Stimulated activated naive B cell treated with anti-CD40 and anti-IgM and Interleukin-4, amounts not matched to agents 10 μg/mL and 1 μg/mL and 100 μg/mL, for 72 hours (primary cell): Measurements from ENCODE around the gene CFAP46.
"Not testable (repeated sequence)": the region's sequence is repeated elsewhere in the genome, so short reads cannot be mapped to it uniquely, and the experiment has no call there.

Source experiments
- ATAC-seq, 2 donors: fragments of 150-1000 bp; cut with Tn5 transposase; replicated peaks; 2 replicates each; pipeline ENCODE4 v1.10.0; 2021; ENCODE audit warnings: moderate library complexity in 1 of 2
- DNase-seq: peaks from one replicate; pipeline ENCODE4 v3.0.0; 2021
- H3K27ac Mint-ChIP-seq: one replicate; pipeline ENCODE4 v1.8.0; 2022; ENCODE audit warnings: mild to moderate bottlenecking, mixed read lengths
- H3K27me3 Mint-ChIP-seq, 2 donors: one replicate each; pipeline ENCODE4 v1.8.0; 2022; ENCODE audit warnings: mixed read lengths in 2 of 2
- H3K36me3 Mint-ChIP-seq, 2 donors: one replicate each; pipeline ENCODE4 v1.8.0; 2022; ENCODE audit warnings: mixed read lengths in 2 of 2, mild to moderate bottlenecking in 1 of 2
- H3K4me1 Mint-ChIP-seq, 2 donors: one replicate each; pipeline ENCODE4 v1.8.0; 2022; ENCODE audit warnings: mixed read lengths in 2 of 2, mild to moderate bottlenecking in 1 of 2
- H3K4me3 Mint-ChIP-seq, 2 donors: one replicate each; pipeline ENCODE4 v1.8.0; 2022; ENCODE audit warnings: mild to moderate bottlenecking in 2 of 2, mixed read lengths in 2 of 2, moderate library complexity in 1 of 2
- H3K9me3 Mint-ChIP-seq, 2 donors: one replicate each; pipeline ENCODE4 v1.8.0; 2022; ENCODE audit warnings: mixed read lengths in 2 of 2, mild to moderate bottlenecking in 1 of 2

Gene CFAP46

GRCh38 chr10:132926070-132926469 lies 16.3 kb downstream of the CFAP46 start:
- no peak for DNase-seq
- H3K36me3 Mint-ChIP-seq, result peaks cover 0 to 4% of the 10 kb centered on the region in 2 donors
- no peak for ATAC-seq
- H3K27ac Mint-ChIP-seq, result no peak overlapping the region
- peaks cover 12 to 27% of the 10 kb centered on the region in 2 donors for H3K27me3 Mint-ChIP-seq
- H3K4me1 Mint-ChIP-seq, result peaks cover 8 to 12% of the 10 kb centered on the region in 2 donors
- no peak overlapping the region for H3K4me3 Mint-ChIP-seq
- peaks cover 0 to 7% of the 10 kb centered on the region in 2 donors for H3K9me3 Mint-ChIP-seq

- Mint-ChIP-seq H3K27me3 (peaks cover 12 to 32% of the 10 kb centered on the region in 2 donors), H3K4me1 (peaks cover 8 to 12% of the 10 kb centered on the region in 2 donors), H3K4me3 (no peak overlapping the region), H3K9me3 (peaks cover 0 to 7% of the 10 kb centered on the region in 2 donors), H3K36me3 (peaks cover 0 to 4% of the 10 kb centered on the region in 2 donors), H3K27ac (no peak overlapping the region)
- ATAC-seq (no peak), DNase-seq (no peak)
Measured at GRCh38 chr10:132925614-132926013, 16.8 kb downstream of the CFAP46 start.

- DNase-seq (no peak), ATAC-seq (no peak)
- Mint-ChIP-seq H3K27ac (no peak overlapping the region), H3K36me3 (peaks cover 0 to 2% of the 10 kb centered on the region in 2 donors), H3K4me3 (no peak overlapping the region), H3K4me1 (peaks cover 5 to 9% of the 10 kb centered on the region in 2 donors), H3K27me3 (peaks cover 12 to 37% of the 10 kb centered on the region in 2 donors), H3K9me3 (peaks cover 0 to 4% of the 10 kb centered on the region in 2 donors)
Measured at GRCh38 chr10:132925071-132925561, 17.3 kb downstream of the CFAP46 start.

- Mint-ChIP-seq H3K27ac (no peak overlapping the region), H3K4me3 (no peak overlapping the region), H3K36me3 (no peaks in the 10 kb centered on the region), H3K27me3 (peaks cover 12 to 39% of the 10 kb centered on the region in 2 donors), H3K4me1 (peaks cover 0 to under 1% of the 10 kb centered on the region in 2 donors), H3K9me3 (no peaks in the 10 kb centered on the region)
- ATAC-seq (no peak), DNase-seq (no peak)
Measured at GRCh38 chr10:132924046-132924952, 18.1 kb downstream of the CFAP46 start.

- H3K4me3 Mint-ChIP-seq, H3K27ac Mint-ChIP-seq, ATAC-seq, H3K4me1 Mint-ChIP-seq, DNase-seq, H3K36me3 Mint-ChIP-seq, H3K9me3 Mint-ChIP-seq: not testable (repeated sequence)
- H3K27me3 Mint-ChIP-seq, result peaks cover 19 to 40% of the 10 kb centered on the region in 2 donors
Measured at GRCh38 chr10:132923384-132923783, 19.0 kb downstream of the CFAP46 start.

- Mint-ChIP-seq H3K27ac (no peak overlapping the region), H3K27me3 (peaks cover 22 to 45% of the 10 kb centered on the region in 2 donors), H3K4me1 (peaks cover 0 to 2% of the 10 kb centered on the region in 2 donors), H3K9me3 (peaks cover 0 to 2% of the 10 kb centered on the region in 2 donors), H3K4me3 (no peak overlapping the region), H3K36me3 (no peaks in the 10 kb centered on the region)
- no peak for DNase-seq
- no peak for ATAC-seq
Measured at GRCh38 chr10:132922872-132923271, 19.5 kb downstream of the CFAP46 start.

- H3K36me3 Mint-ChIP-seq, result no peaks in the 10 kb centered on the region
- H3K4me3 Mint-ChIP-seq, result no peak overlapping the region
- peaks cover 0 to 2% of the 10 kb centered on the region in 2 donors for H3K4me1 Mint-ChIP-seq
- H3K9me3 Mint-ChIP-seq, result peaks cover 0 to 2% of the 10 kb centered on the region in 2 donors
- no peak overlapping the region for H3K27ac Mint-ChIP-seq
- ATAC-seq (no peak), DNase-seq (no peak)
- H3K27me3 Mint-ChIP-seq, result peaks cover 26 to 45% of the 10 kb centered on the region in 2 donors
Measured at GRCh38 chr10:132921818-132922807, 20.3 kb downstream of the CFAP46 start.

GRCh38 chr10:132921086-132921485 lies 21.3 kb downstream of the CFAP46 start:
- Mint-ChIP-seq H3K27ac (no peak overlapping the region), H3K27me3 (peaks cover 26 to 50% of the 10 kb centered on the region in 2 donors), H3K36me3 (no peaks in the 10 kb centered on the region), H3K9me3 (peaks cover 0 to 2% of the 10 kb centered on the region in 2 donors), H3K4me3 (no peak overlapping the region), H3K4me1 (peaks cover 7 to 9% of the 10 kb centered on the region in 2 donors)
- no peak for ATAC-seq
- DNase-seq, result no peak

- no peak for ATAC-seq
- Mint-ChIP-seq H3K4me3 (no peak overlapping the region), H3K4me1 (peaks cover 12% of the 10 kb centered on the region in 2 donors), H3K27me3 (peaks cover 26 to 46% of the 10 kb centered on the region in 2 donors), H3K9me3 (peaks cover 0 to 2% of the 10 kb centered on the region in 2 donors), H3K27ac (no peak overlapping the region), H3K36me3 (no peaks in the 10 kb centered on the region)
- no peak for DNase-seq
Measured at GRCh38 chr10:132920101-132920925, 22.1 kb downstream of the CFAP46 start.

- Mint-ChIP-seq H3K27me3 (peaks cover 29 to 44% of the 10 kb centered on the region in 2 donors), H3K36me3 (no peaks in the 10 kb centered on the region), H3K4me3 (no peak overlapping the region), H3K4me1 (peaks cover 14 to 19% of the 10 kb centered on the region in 2 donors), H3K9me3 (peaks cover 0 to 2% of the 10 kb centered on the region in 2 donors), H3K27ac (no peak overlapping the region)
- no peak for DNase-seq
- ATAC-seq, result no peak
Measured at GRCh38 chr10:132919374-132920100, 22.8 kb downstream of the CFAP46 start.

GRCh38 chr10:132918617-132919373 lies 23.6 kb downstream of the CFAP46 start:
- DNase-seq, result no peak
- H3K4me3 Mint-ChIP-seq, result no peak overlapping the region
- no peak for ATAC-seq
- peaks cover 0 to 2% of the 10 kb centered on the region in 2 donors for H3K9me3 Mint-ChIP-seq
- no peak overlapping the region for H3K27ac Mint-ChIP-seq
- H3K27me3 Mint-ChIP-seq, result peaks cover 24 to 38% of the 10 kb centered on the region in 2 donors
- H3K36me3 Mint-ChIP-seq, result no peaks in the 10 kb centered on the region
- H3K4me1 Mint-ChIP-seq, result peaks cover 14 to 19% of the 10 kb centered on the region in 2 donors

GRCh38 chr10:132918264-132918616 lies 24.1 kb downstream of the CFAP46 start:
- ATAC-seq, result no peak
- Mint-ChIP-seq H3K27ac (no peak overlapping the region), H3K9me3 (peaks cover 0 to 2% of the 10 kb centered on the region in 2 donors), H3K4me3 (no peak overlapping the region), H3K27me3 (peaks cover 21 to 43% of the 10 kb centered on the region in 2 donors), H3K36me3 (no peaks in the 10 kb centered on the region), H3K4me1 (peaks cover 14 to 19% of the 10 kb centered on the region in 2 donors)
- no peak for DNase-seq
